Trophoblast cell (in vitro differentiated cells and primary cell): ENCODE results near the gene RANBP10.

Experiments used
- DNase-seq, 2 donors: peaks; one replicate each; pipeline ENCODE4 v3.0.0-alpha.2; 2016
- H2AFZ ChIP-seq: 2 replicates; pipeline ENCODE4 v1.6.1; 2013; ENCODE audit warnings: low read length, moderate library complexity, mild to moderate bottlenecking; ENCODE audit not compliant: insufficient read depth, poor library complexity
- H2AK5ac ChIP-seq: 2 replicates; pipeline ENCODE4 v1.6.1; 2013; ENCODE audit warnings: mild to moderate bottlenecking, low read length
- H2BK120ac ChIP-seq: 2 replicates; pipeline ENCODE4 v1.6.1; 2013; ENCODE audit warnings: low read length, mild to moderate bottlenecking, moderate library complexity; ENCODE audit not compliant: insufficient read depth, poor library complexity
- H2BK12ac ChIP-seq: 2 replicates; pipeline ENCODE4 v1.6.1; 2013; ENCODE audit warnings: mild to moderate bottlenecking, low read length, moderate library complexity
- H2BK5ac ChIP-seq: 2 replicates; pipeline ENCODE4 v1.6.1; 2013; ENCODE audit warnings: low read length, low read depth, moderate library complexity, mild to moderate bottlenecking; ENCODE audit not compliant: poor library complexity
- H3K14ac ChIP-seq: 2 replicates; pipeline ENCODE4 v1.6.1; 2013; ENCODE audit warnings: mild to moderate bottlenecking, low read length
- H3K18ac ChIP-seq: 2 replicates; pipeline ENCODE4 v1.6.1; 2013; ENCODE audit warnings: mild to moderate bottlenecking, low read length
- H3K23ac ChIP-seq: 2 replicates; pipeline ENCODE4 v1.6.1; 2013; ENCODE audit warnings: low read length
- H3K27ac ChIP-seq: 2 replicates; pipeline ENCODE4 v1.5.1; 2013; ENCODE audit warnings: low read depth, mild to moderate bottlenecking, inconsistent platforms, low read length, moderate library complexity
- H3K27me3 ChIP-seq: 2 replicates; pipeline ENCODE4 v1.6.1; 2013; ENCODE audit warnings: inconsistent platforms, mild to moderate bottlenecking, low read length, moderate library complexity; ENCODE audit not compliant: insufficient read depth
- H3K36me3 ChIP-seq, 2 experiments: 1 replicate in 1 of 2; 2 replicates in 1 of 2; pipeline ENCODE4 v1.6.1; 2013; ENCODE audit warnings: low read length in 2 of 2, mild to moderate bottlenecking in 2 of 2, moderate library complexity in 1 of 2; ENCODE audit not compliant: insufficient read depth in 2 of 2, control insufficient read depth in 1 of 2
- H3K4ac ChIP-seq: 2 replicates; pipeline ENCODE4 v1.6.1; 2013; ENCODE audit warnings: low read depth, mild to moderate bottlenecking, low read length, moderate library complexity
- H3K4me1 ChIP-seq, 2 experiments: 1 replicate in 1 of 2; 2 replicates in 1 of 2; pipeline ENCODE4 v1.6.1; 2013; ENCODE audit warnings: low read length in 2 of 2, mild to moderate bottlenecking in 2 of 2, moderate library complexity in 1 of 2; ENCODE audit not compliant: insufficient read depth in 2 of 2, control insufficient read depth in 1 of 2
- H3K4me2 ChIP-seq: 2 replicates; pipeline ENCODE4 v1.6.1; 2013; ENCODE audit warnings: inconsistent platforms, mild to moderate bottlenecking, low read length, moderate library complexity
- H3K4me3 ChIP-seq: 2 replicates; pipeline ENCODE4 v1.5.1; 2013; ENCODE audit warnings: mild to moderate bottlenecking, low read depth, low read length, inconsistent platforms
- H3K79me1 ChIP-seq: one replicate; pipeline ENCODE4 v1.6.1; 2013; ENCODE audit warnings: low read length
- H3K79me2 ChIP-seq: 2 replicates; pipeline ENCODE4 v1.6.1; 2013; ENCODE audit warnings: low read length, mild to moderate bottlenecking; ENCODE audit not compliant: control insufficient read depth, insufficient read depth, poor library complexity
- H3K9ac ChIP-seq: 2 replicates; pipeline ENCODE4 v1.6.1; 2013; ENCODE audit warnings: mild to moderate bottlenecking, low read length
- H3K9me3 ChIP-seq: 2 replicates; pipeline ENCODE4 v1.6.1; 2013; ENCODE audit warnings: low read depth, mild to moderate bottlenecking, control low read depth, inconsistent platforms, low read length; ENCODE audit not compliant: insufficient read depth
- H4K12ac ChIP-seq: 2 replicates; pipeline ENCODE4 v1.6.1; 2013; ENCODE audit warnings: low read depth, mild to moderate bottlenecking, low read length, moderate library complexity
- H4K8ac ChIP-seq: 2 replicates; pipeline ENCODE4 v1.6.1; 2013; ENCODE audit warnings: low read depth, mild to moderate bottlenecking, low read length, moderate library complexity
- H4K91ac ChIP-seq: one replicate; pipeline ENCODE4 v1.6.1; 2013; ENCODE audit warnings: low read depth, mild to moderate bottlenecking, low read length, moderate library complexity
- WGBS: extraction: QIAGEN DNeasy Blood & Tissue Kit; methylation state at CpG from one replicate; pipeline ENCODE4 v1.1.7; 2013; ENCODE audit warnings: missing lambda C conversion rate; ENCODE audit not compliant: insufficient read length, insufficient coverage; ENCODE audit errors: extremely low coverage; 5-methylcytosine and 5-hydroxymethylcytosine counted together

RANBP10 gene

DNA sequence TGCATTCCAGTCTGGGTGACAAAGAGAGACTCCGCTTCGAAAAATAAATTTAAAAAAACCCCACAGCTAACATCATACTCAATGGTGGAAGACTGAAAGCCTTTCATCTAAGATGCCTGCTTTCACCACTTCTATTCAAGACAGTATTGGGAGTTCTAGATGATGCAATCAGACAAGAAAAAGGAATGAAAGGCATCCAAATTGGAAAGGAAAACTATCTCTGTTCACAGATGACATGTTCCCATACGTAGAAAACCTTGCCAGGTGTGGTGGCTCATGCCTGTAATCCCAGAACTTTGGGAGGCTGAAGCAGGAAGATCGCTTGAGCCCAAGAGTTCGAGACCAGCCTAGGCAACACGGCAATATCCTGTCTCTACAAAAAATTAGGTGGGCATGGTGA lies 31.1 kb downstream of the RANBP10 start:
- peaks cover 18 to 20% of the 10 kb centered on the region in 2 experiments for H3K4me1 ChIP-seq
- H3K79me1 ChIP-seq: peaks cover 3% of the 10 kb centered on the region
- no peak overlapping the region for H2AK5ac ChIP-seq
- no peak overlapping the region for H3K27ac ChIP-seq
- H2BK5ac ChIP-seq: no peak overlapping the region
- no peak overlapping the region for H3K4ac ChIP-seq
- no peak overlapping the region for H4K8ac ChIP-seq
- H2BK12ac ChIP-seq: no peak overlapping the region
- peaks cover 3% of the 10 kb centered on the region in 2 experiments for H3K36me3 ChIP-seq
- H4K91ac ChIP-seq: no peak overlapping the region
- H3K4me3 ChIP-seq: no peak overlapping the region
- no peak overlapping the region for H3K9ac ChIP-seq
- no CpG with 5 or more reads among the region's 6 CpGs for WGBS
- H3K18ac ChIP-seq: peak overlapping the region; percentile 25
- no peaks in the 10 kb centered on the region for H3K27me3 ChIP-seq
- H3K4me2 ChIP-seq: no peak overlapping the region
- no peak overlapping the region for H2AFZ ChIP-seq
- DNase-seq: peak; percentile 50 to 86
- H4K12ac ChIP-seq: no peak overlapping the region
- no peak overlapping the region for H3K14ac ChIP-seq
- no peak overlapping the region for H2BK120ac ChIP-seq
- H3K79me2 ChIP-seq: no peaks in the 10 kb centered on the region
- no peaks in the 10 kb centered on the region for H3K9me3 ChIP-seq
- H3K23ac ChIP-seq: no peak overlapping the region

DNA sequence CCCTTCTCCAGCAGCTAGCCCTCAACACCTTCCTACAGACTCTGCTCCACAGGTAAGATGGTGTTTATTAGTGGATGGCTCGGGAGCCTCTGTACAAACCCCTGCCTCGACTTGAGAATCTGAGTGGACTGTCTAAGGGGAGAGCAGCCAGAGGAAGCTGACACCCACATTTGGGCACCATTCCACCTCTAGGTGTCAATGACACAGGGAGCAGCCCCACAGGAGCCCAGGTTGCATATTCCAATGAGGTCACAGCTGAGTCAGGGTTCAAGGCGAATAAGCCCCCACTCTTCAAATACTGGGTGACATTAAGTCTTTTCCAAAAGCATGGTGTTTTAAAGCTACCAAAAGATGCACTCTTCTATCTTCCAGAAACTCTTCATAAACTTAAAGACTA lies 31.9 kb downstream of the RANBP10 start:
- no peak overlapping the region for H3K4ac ChIP-seq
- no peak overlapping the region for H3K18ac ChIP-seq
- H3K79me1 ChIP-seq: peaks cover 5% of the 10 kb centered on the region
- no peak overlapping the region for H3K4me3 ChIP-seq
- H2BK12ac ChIP-seq: no peak overlapping the region
- H2BK120ac ChIP-seq: no peak overlapping the region
- no peak overlapping the region for H3K9ac ChIP-seq
- no peak overlapping the region for H3K27ac ChIP-seq
- DNase-seq: no peak
- no peaks in the 10 kb centered on the region for H3K79me2 ChIP-seq
- no peaks in the 10 kb centered on the region for H3K27me3 ChIP-seq
- no peaks in the 10 kb centered on the region for H3K9me3 ChIP-seq
- H4K91ac ChIP-seq: no peak overlapping the region
- no peak overlapping the region for H4K8ac ChIP-seq
- H3K4me2 ChIP-seq: no peak overlapping the region
- H3K14ac ChIP-seq: no peak overlapping the region
- no CpG with 5 or more reads among the region's 3 CpGs for WGBS
- no peak overlapping the region for H2AK5ac ChIP-seq
- no peak overlapping the region for H2BK5ac ChIP-seq
- H3K36me3 ChIP-seq: peaks cover 3% of the 10 kb centered on the region in 2 experiments
- no peak overlapping the region for H2AFZ ChIP-seq
- H3K4me1 ChIP-seq: peaks cover 18 to 20% of the 10 kb centered on the region in 2 experiments
- H4K12ac ChIP-seq: no peak overlapping the region
- H3K23ac ChIP-seq: no peak overlapping the region

DNA sequence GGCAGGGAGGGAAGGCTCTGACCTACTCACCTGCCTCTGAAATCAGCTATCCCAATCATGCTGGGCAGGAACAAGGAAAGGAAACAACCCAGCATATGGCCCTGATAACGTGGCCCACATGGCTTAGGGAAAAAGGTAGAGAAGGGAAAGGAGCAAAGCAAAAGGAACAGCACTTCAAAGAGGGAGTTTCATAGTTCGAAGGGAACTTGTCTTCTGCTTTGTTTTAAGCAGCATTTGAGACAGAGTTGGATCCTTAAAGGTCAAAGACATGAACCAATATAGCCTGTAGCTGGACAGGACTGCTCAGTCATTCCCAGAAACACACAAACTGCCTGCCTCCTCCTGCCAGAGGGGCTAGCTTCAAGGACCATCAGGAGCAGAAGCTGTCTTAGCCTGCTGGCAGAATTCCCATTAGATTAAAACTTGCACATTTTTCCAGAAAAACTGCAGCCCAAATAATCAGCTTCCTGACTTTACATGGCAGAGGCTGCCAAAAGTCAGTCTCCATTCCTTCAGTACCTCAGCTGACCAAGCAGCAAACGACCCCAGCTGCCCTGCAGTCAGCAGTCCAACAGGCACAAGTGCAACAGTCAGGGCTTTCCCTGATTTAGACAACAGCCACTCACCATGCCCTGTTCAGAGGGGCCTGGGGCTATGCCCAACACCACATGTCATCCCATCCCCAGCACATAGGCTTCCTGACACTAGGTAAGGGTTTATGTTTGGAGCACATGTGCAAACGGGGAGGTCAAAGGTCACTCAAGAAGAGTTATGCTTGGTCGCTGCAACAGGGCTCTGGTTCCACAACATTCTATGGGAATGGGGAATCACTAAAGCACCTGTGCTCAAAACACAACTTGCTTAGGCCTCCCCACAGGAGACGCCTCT lies 32.5 kb downstream of the RANBP10 start:
- Histone ChIP-seq H3K4me3 (no peak overlapping the region), H3K9me3 (no peaks in the 10 kb centered on the region), H3K4ac (no peak overlapping the region), H3K14ac (no peak overlapping the region), H4K12ac (no peak overlapping the region), H2BK5ac (no peak overlapping the region), H3K18ac (no peak overlapping the region), H3K79me2 (no peaks in the 10 kb centered on the region), H3K79me1 (peaks cover 5% of the 10 kb centered on the region), H2AFZ (no peak overlapping the region), H2AK5ac (no peak overlapping the region), H3K4me2 (no peak overlapping the region), H3K4me1 (peaks cover 18 to 20% of the 10 kb centered on the region in 2 experiments), H3K23ac (no peak overlapping the region), H4K91ac (no peak overlapping the region), H3K36me3 (peaks cover 3% of the 10 kb centered on the region in 2 experiments), H3K9ac (no peak overlapping the region), H4K8ac (no peak overlapping the region), H3K27me3 (no peaks in the 10 kb centered on the region), H2BK12ac (no peak overlapping the region), H2BK120ac (no peak overlapping the region), H3K27ac (no peak overlapping the region)
- no CpG with 5 or more reads among the region's 6 CpGs for WGBS
- no peak for DNase-seq

DNA sequence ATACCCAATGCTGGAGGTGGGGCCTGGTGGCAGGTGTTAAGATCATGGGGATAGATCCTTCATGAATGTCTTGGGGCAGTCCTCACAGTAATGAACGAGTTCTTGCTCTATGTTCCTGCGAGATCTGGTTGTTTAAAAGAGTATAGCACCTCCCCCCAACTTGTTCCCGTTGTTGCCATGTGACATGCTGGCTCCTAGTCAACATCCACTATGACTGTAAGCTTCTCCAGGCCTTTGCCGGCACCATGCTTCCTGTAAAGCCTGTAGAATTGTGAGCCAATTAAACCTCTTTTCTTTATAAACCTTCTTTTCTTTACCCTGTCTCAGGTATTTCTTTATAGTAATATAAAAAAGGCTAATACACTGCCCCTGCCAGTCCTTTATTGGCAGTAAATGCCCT lies 33.3 kb downstream of the RANBP10 start:
- DNase-seq: no peak
- Histone ChIP-seq H3K9me3 (no peaks in the 10 kb centered on the region), H3K4me2 (no peak overlapping the region), H2BK5ac (no peak overlapping the region), H3K18ac (no peak overlapping the region), H2BK120ac (no peak overlapping the region), H3K27ac (no peak overlapping the region), H3K14ac (no peak overlapping the region), H4K12ac (no peak overlapping the region), H2AFZ (no peak overlapping the region), H3K4ac (no peak overlapping the region), H2BK12ac (no peak overlapping the region), H3K79me2 (no peaks in the 10 kb centered on the region), H4K8ac (no peak overlapping the region), H2AK5ac (no peak overlapping the region), H3K79me1 (peaks cover 5% of the 10 kb centered on the region), H3K4me3 (no peak overlapping the region), H3K23ac (no peak overlapping the region), H3K36me3 (peaks cover 3% of the 10 kb centered on the region in 2 experiments), H3K27me3 (no peaks in the 10 kb centered on the region), H4K91ac (no peak overlapping the region), H3K9ac (no peak overlapping the region), H3K4me1 (peaks cover 19 to 20% of the 10 kb centered on the region in 2 experiments)
- no CpG with 5 or more reads among the region's 4 CpGs for WGBS
